Activated CD8-positive, alpha-beta memory T cell treated with anti-CD3 and anti-CD28 coated beads, Interleukin-2, amount 10 ng/mL, durations not matched to agents 7 days and 5 days (primary cell): ENCODE measurements around the gene CTNNBL1. TPM values are rescaled to one million over a fixed set of nuclear protein-coding genes. Genes with fewer than 3 reads are reported as not detected.
"Not testable (repeated sequence)": the region's sequence is repeated elsewhere in the genome, so short reads cannot be mapped to it uniquely, and the experiment has no call there.

Experiments
- ATAC-seq: fragments of 150-1000 bp; cut with Tn5 transposase; one replicate; pipeline ENCODE4 v1.10.0; 2021; ENCODE audit warnings: moderate library complexity
- CTCF ChIA-PET: fragments of 350-600 bp; sonication (Branson Sonifier 250); formaldehyde crosslinking; loops from one replicate; lab custom pipeline; 2021; ENCODE audit warnings: antibody characterized with exemption; lab: Charles Lee
- DNase-seq: peaks from one replicate; pipeline ENCODE4 v3.0.0-alpha.2; 2020
- H3K27ac Mint-ChIP-seq: one replicate; pipeline ENCODE4 v1.8.0; 2021; ENCODE audit warnings: mild to moderate bottlenecking, mixed read lengths
- H3K27me3 Mint-ChIP-seq: one replicate; pipeline ENCODE4 v1.8.0; 2021; ENCODE audit warnings: mixed read lengths
- H3K36me3 Mint-ChIP-seq: one replicate; pipeline ENCODE4 v1.8.0; 2021; ENCODE audit warnings: mild to moderate bottlenecking, mixed read lengths
- H3K4me1 Mint-ChIP-seq: one replicate; pipeline ENCODE4 v1.8.0; 2021; ENCODE audit warnings: mixed read lengths
- H3K4me3 Mint-ChIP-seq: one replicate; pipeline ENCODE4 v1.8.0; 2021; ENCODE audit warnings: mild to moderate bottlenecking, moderate library complexity, mixed read lengths
- H3K9me3 Mint-ChIP-seq: one replicate; pipeline ENCODE4 v1.8.0; 2022; ENCODE audit warnings: low read depth, mixed read lengths
- total RNA-seq, 2 experiments: library from RNA; stranded (reverse); gene quantifications; one replicate each; pipeline ENCODE4 v1.2.3, GENCODE V29; 2021

CTNNBL1 gene
- total RNA-seq, 2 experiments from 2014 or later, result 79.8 to 90.2 TPM

DNA sequence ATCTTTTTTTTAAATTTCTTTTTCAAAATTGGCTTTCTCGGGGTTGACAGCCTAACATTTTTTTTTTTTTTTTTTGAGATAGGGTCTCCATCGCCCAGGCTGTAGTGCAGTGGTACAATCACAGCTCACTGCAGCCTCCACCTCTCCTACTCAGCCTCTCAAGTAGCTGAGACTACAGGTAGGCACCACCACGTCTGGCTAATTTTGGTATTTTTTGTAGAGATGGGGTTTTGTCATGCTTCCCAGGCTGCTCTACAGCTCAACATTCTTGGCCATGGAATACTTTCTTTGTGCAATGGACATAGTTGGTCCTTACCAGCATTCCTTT lies 6.4 kb upstream of the CTNNBL1 start:
- Mint-ChIP-seq H3K9me3 (peaks cover 4% of the 10 kb centered on the region), H3K27ac (no peak overlapping the region), H3K36me3 (peaks cover 2% of the 10 kb centered on the region), H3K4me3 (no peak overlapping the region), H3K27me3 (peaks cover 17% of the 10 kb centered on the region), H3K4me1 (peaks cover 17% of the 10 kb centered on the region)
- ATAC-seq (no peak), DNase-seq (no peak)
- CTCF ChIA-PET, result interaction anchor here (1.4 kb wide), 1 partner anchor 305 kb away, joined by 4 read pairs; no protein-coding TSS in a partner anchor

DNA sequence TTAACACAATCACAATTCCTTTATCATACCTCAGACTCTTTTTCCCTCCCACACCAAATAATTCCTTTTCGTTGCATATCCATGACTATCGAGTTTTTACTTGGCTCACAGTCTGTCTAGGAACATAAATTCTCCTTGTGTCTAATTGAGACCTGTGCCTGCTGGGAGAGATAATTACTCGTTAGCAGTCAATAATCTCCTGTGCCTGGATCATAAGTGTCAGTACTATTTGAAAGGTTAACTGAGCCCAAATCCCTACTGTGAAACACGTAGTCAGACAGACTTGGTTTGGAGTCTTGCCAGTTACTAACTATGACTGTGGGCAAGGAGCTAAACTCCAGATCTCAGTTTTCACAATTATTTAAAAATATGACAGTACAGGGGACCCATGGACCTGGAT lies 5.7 kb upstream of the CTNNBL1 start:
- ATAC-seq (no peak), DNase-seq (no peak)
- Mint-ChIP-seq H3K27ac (no peak overlapping the region), H3K4me1 (peaks cover 21% of the 10 kb centered on the region), H3K36me3 (peaks cover 2% of the 10 kb centered on the region), H3K27me3 (peaks cover 17% of the 10 kb centered on the region), H3K9me3 (peaks cover 4% of the 10 kb centered on the region), H3K4me3 (no peak overlapping the region)
- CTCF ChIA-PET, result interaction anchor here (1.4 kb wide), 1 partner anchor 305 kb away, joined by 4 read pairs; no protein-coding TSS in a partner anchor

GRCh38 chr20:37690626-37691369 lies 3.0 kb upstream of the CTNNBL1 start:
- Mint-ChIP-seq H3K27ac (no peak overlapping the region), H3K36me3 (peaks cover 4% of the 10 kb centered on the region), H3K4me3 (no peak overlapping the region), H3K4me1 (peaks cover 36% of the 10 kb centered on the region), H3K27me3 (peaks cover 17% of the 10 kb centered on the region), H3K9me3 (peaks cover 4% of the 10 kb centered on the region)
- no peak for DNase-seq
- ATAC-seq, result no peak
- CTCF ChIA-PET, result no interaction called here

DNA sequence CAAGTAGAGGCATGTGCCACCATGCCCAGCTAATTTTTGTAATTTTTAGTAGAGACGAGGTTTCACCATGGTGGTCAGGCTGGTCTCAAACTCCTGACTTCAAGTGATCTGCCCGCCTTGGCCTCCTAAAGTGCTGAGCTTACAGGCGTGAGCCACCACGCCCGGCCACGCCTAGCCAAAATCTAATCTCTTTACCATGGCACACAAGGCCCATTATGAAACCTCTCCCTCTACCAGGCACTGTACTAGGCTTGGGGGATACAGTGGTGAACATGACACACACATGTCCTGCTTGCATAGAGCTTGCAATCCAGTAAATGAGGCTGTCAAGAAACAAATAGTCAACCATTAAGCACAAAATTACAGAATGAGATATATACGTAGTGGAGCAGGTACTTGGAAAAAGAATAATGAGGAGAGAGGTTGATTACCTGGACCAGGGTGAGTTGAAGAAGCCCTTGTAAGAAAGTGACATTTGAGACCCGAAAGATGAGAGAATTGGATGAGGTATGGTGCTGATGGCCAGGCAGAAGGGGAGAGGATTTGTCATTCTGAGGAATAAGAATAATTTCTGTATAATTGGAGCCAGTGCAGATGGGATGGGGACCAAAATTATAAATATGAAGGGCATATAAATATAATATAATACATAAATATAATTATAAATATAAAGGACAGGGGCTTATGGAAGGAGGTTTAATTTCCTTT lies 1.2 kb upstream of the CTNNBL1 start:
- Mint-ChIP-seq H3K4me3 (peak overlapping the region; percentile 100), H3K4me1 (peaks cover 31% of the 10 kb centered on the region), H3K27me3 (peaks cover 17% of the 10 kb centered on the region), H3K27ac (no peak overlapping the region), H3K36me3 (peaks cover 11% of the 10 kb centered on the region), H3K9me3 (peaks cover 4% of the 10 kb centered on the region)
- DNase-seq (no peak), ATAC-seq (no peak)
- CTCF ChIA-PET, result no interaction called here

DNA sequence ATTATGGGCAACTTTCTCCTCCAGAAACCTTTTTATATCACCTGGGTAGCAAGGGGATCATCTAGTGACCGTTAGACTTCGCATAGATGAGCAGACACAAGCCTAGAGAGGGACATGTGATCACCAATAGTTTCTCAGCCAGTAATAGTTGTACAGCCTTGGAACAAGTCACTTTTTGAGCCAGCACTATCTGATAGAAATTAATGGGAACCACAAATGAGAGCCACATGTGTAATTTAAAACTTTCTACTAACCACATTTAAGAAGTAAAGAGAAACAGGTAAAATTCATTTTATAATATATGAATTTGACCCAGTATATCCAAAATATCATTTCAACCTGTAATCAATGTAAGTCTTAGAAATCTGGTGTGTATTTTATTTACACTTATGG lies 592 bp upstream of the CTNNBL1 start:
- Mint-ChIP-seq H3K4me3 (peak overlapping the region; percentile 100), H3K27me3 (peaks cover 17% of the 10 kb centered on the region), H3K4me1 (peaks cover 26% of the 10 kb centered on the region), H3K27ac (peak overlapping the region; percentile 97), H3K9me3 (no peaks in the 10 kb centered on the region), H3K36me3 (peaks cover 11% of the 10 kb centered on the region)
- ATAC-seq (no peak), DNase-seq (no peak)
- CTCF ChIA-PET, result no interaction called here

GRCh38 chr20:37695684-37696342 lies 2.0 kb downstream of the CTNNBL1 start:
- Mint-ChIP-seq H3K4me3 (no peak overlapping the region), H3K4me1 (peaks cover 28% of the 10 kb centered on the region), H3K27ac (no peak overlapping the region), H3K9me3 (no peaks in the 10 kb centered on the region), H3K36me3 (peaks cover 12% of the 10 kb centered on the region), H3K27me3 (peaks cover 3% of the 10 kb centered on the region)
- DNase-seq (no peak), ATAC-seq (no peak)
- CTCF ChIA-PET, result no interaction called here

- CTCF ChIA-PET, result no interaction called here
Observed at GRCh38 chr20:37697314-37697713, 3.5 kb downstream of the CTNNBL1 start.

DNA sequence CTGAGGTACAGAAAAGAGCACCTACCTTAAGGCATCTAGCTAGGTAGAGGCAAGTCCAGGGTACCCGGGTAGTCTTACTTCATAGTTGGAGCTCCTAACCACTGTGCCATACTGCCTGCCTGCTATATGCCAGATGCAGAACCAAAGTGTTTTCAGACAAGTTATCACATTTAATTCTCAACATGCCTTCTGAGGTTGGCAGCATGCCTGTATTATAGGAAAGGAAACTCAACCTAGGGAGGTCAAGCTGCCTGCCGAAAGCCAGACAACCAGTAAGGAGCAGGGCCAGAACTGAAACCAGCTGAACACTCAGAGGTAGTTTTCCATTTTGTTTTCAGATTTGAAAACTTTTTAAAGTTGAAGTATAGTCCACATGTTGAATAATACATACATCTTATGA lies 5.4 kb downstream of the CTNNBL1 start:
- no peak for DNase-seq
- H3K4me3 Mint-ChIP-seq, result no peak overlapping the region
- ATAC-seq, result no peak
- H3K27me3 Mint-ChIP-seq, result no peaks in the 10 kb centered on the region
- H3K27ac Mint-ChIP-seq, result no peak overlapping the region
- H3K9me3 Mint-ChIP-seq, result no peaks in the 10 kb centered on the region
- peaks cover 21% of the 10 kb centered on the region for H3K4me1 Mint-ChIP-seq
- peaks cover 11% of the 10 kb centered on the region for H3K36me3 Mint-ChIP-seq
- CTCF ChIA-PET, result no interaction called here

More at GRCh38 chr20:37697314-37697713, 3.5 kb downstream of the CTNNBL1 start:
- no peak for ATAC-seq
- no peaks in the 10 kb centered on the region for H3K9me3 Mint-ChIP-seq
- no peaks in the 10 kb centered on the region for H3K27me3 Mint-ChIP-seq
- peaks cover 12% of the 10 kb centered on the region for H3K36me3 Mint-ChIP-seq
- peaks cover 28% of the 10 kb centered on the region for H3K4me1 Mint-ChIP-seq
- DNase-seq, result no peak
- H3K4me3 Mint-ChIP-seq, result no peak overlapping the region
- H3K27ac Mint-ChIP-seq, result no peak overlapping the region

DNA sequence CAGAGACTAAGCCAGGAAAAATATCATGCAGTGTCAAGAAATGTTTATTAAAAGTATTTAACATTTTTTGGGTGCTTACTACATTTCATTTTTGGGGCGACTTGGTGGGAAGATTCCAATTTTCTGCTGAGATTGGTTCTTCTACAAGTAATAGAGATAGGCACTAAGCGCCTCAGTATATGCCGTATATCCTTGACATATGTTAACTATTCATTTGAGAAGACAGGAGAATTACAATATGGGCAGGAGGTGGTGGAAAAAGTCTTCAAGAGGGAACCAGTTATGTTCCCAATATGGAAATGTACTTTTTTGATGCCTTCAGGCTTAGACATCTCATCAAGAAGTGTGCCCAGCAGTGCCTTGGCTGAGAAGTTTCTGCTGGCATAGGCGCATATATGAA lies 6.5 kb downstream of the CTNNBL1 start:
- CTCF ChIA-PET, result no interaction called here

DNA sequence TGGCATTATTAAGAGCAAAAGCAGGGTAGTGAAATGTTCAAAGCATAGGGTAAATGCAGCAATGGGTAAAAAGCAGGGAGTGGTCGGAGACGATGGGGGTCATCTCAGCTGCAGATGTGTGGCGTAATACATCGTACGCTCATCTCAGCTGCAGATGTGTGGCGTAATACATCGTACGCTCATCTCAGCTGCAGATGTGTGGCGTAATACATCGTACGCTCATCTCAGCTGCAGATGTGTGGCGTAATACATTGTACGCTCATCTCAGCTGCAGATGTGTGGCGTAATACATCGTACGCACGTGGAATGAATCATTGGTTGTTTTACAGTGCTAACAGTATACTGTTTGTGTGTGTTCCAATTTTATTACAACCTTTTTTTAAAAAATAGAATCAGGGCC lies 7.8 kb downstream of the CTNNBL1 start:
- H3K9me3 Mint-ChIP-seq, H3K27ac Mint-ChIP-seq, H3K4me3 Mint-ChIP-seq, CTCF ChIA-PET, H3K27me3 Mint-ChIP-seq, DNase-seq, H3K4me1 Mint-ChIP-seq, ATAC-seq: not testable (repeated sequence)
- H3K36me3 Mint-ChIP-seq, result peaks cover 15% of the 10 kb centered on the region

More for the DNA sequence above, 6.5 kb downstream of the CTNNBL1 start:
- Mint-ChIP-seq H3K9me3 (no peaks in the 10 kb centered on the region), H3K27ac (no peak overlapping the region), H3K36me3 (peaks cover 10% of the 10 kb centered on the region), H3K27me3 (no peaks in the 10 kb centered on the region), H3K4me1 (peaks cover 13% of the 10 kb centered on the region), H3K4me3 (no peak overlapping the region)
- DNase-seq, result no peak
- ATAC-seq, result no peak

DNA sequence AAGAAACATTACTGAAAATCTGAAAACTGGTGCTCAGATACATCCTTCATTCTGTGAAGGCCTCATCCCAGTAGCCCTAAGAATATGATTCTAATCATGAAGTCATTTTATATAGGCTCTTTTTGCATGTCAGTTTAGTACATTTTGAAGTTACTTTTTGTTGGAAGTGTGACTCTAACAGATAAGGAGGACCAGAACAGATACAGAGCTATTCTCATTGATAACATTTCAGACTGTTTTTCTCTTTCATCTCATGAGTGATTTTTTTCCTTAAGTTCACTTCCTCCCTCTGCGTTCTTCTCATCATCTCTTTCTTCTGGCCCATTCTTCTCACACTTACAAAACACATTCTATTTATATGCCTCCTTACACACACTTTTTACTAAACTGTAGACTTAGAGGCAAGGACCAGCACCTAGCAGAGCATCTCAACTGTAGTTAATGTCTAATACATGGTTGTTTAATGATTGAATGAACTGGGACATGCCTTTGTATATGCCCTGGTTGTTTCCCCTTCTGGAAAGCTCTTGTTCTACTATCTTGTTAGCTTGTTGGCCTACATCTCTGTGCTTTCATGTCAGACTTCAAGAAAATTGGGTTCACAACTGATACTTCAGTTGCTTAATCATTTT lies 8.7 kb downstream of the CTNNBL1 start:
- CTCF ChIA-PET, result no interaction called here
- ATAC-seq, result no peak
- no peak overlapping the region for H3K27ac Mint-ChIP-seq
- H3K27me3 Mint-ChIP-seq, result no peaks in the 10 kb centered on the region
- H3K4me1 Mint-ChIP-seq, result peaks cover 2% of the 10 kb centered on the region
- no peak for DNase-seq
- peaks cover 11% of the 10 kb centered on the region for H3K36me3 Mint-ChIP-seq
- no peak overlapping the region for H3K4me3 Mint-ChIP-seq
- no peaks in the 10 kb centered on the region for H3K9me3 Mint-ChIP-seq

DNA sequence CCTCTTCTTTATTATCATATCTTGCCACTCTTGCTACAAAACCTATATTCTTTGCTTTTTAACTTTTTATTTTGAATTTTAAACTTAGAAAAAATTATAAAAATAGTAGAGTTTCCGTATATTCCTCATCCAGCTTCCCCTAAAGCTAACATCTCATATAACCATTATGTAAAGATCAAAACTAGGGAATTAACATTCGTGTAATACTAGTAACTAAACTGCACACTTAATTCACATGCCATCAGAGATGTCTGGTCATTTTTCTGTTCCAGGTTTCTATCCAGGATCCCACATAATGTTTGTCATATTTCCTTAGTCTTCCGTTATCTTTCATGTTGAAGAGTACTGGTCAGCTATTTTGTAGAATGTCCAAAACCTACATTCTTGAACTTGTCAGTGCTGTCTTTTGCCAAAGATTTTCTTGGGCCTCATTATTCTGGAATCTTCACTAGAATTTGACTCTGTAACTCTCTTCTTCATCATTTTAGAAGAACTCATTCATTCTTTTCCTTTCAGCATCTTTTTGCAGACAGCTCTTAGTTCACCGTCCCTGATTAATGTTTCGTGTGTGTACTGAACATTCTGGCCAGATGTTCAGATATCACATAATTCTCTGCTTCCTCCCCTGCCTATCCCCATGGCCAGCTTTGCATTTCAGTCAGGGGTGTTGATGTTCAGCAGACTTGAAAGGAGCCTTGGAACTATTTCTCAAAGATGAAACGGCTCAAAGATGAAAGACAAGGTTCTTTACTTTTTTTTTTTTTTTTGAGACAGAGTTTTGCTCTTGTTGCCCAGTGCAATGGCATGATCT lies 9.4 kb downstream of the CTNNBL1 start:
- H3K4me1 Mint-ChIP-seq, result peaks cover 2% of the 10 kb centered on the region
- no peaks in the 10 kb centered on the region for H3K27me3 Mint-ChIP-seq

DNA sequence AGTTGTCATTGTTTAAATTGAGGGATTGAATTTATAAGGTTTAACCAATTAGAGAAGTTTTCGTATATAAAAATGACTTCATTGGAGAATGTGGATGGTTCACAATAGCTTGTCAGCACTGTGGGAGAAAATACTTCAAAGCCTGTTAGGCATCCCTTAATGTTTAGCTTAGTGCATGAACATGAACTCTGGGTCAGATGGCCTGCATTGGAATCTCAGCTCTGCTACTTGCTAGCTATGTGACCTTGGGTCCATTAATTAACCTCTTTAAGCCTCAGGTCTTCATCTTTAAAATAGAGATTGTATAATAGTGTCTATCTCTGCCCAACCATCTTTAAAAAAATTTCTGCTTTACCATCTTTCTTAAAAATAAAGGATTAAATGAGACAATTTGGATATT lies 11.1 kb downstream of the CTNNBL1 start:
- ATAC-seq (no peak), DNase-seq (no peak)
- Mint-ChIP-seq H3K9me3 (no peaks in the 10 kb centered on the region), H3K27me3 (no peaks in the 10 kb centered on the region), H3K4me1 (no peaks in the 10 kb centered on the region), H3K4me3 (no peak overlapping the region), H3K36me3 (peaks cover 15% of the 10 kb centered on the region), H3K27ac (no peak overlapping the region)
- CTCF ChIA-PET, result no interaction called here

More for the DNA sequence above, 9.4 kb downstream of the CTNNBL1 start:
- peaks cover 13% of the 10 kb centered on the region for H3K36me3 Mint-ChIP-seq
- no peaks in the 10 kb centered on the region for H3K9me3 Mint-ChIP-seq
- no peak overlapping the region for H3K4me3 Mint-ChIP-seq
- DNase-seq (no peak), ATAC-seq (no peak)
- CTCF ChIA-PET, result interaction anchor here (0.7 kb wide), 1 partner anchor 511 kb away, joined by 3 read pairs; no protein-coding TSS in a partner anchor
- H3K27ac Mint-ChIP-seq, result no peak overlapping the region
